ENCODE results near the gene CD244.

CD244 gene

GRCh38 chr1:160780398-160780755 lies 82.3 kb downstream of the CD244 start:
- Histone ChIP-seq H3K14ac (ENCODE audit: low read length in 2 of 2) (no peak overlapping the region), H2BK5ac (ENCODE audit: low read depth, low read length, poor library complexity, severe bottlenecking) (no peak overlapping the region), H3K79me1 (replicated peaks; ENCODE audit: low read length, poor library complexity, severe bottlenecking) (no peaks in the 10 kb centered on the region), H4K8ac (ENCODE audit: low read length) (no peak overlapping the region), H3K27ac (ENCODE audit: low read length, poor library complexity, severe bottlenecking) (no peak overlapping the region), H2AK5ac (ENCODE audit: low read length, severe bottlenecking) (no peak overlapping the region), H3K4me1 (ENCODE audit: control insufficient read depth, insufficient read depth, low read depth, low read length) (no peaks in the 10 kb centered on the region), H4K91ac (ENCODE audit: low read length) (no peak overlapping the region), H2BK120ac (ENCODE audit: low read depth, low read length) (no peak overlapping the region), H3K18ac (ENCODE audit: low read depth in 1 of 2, low read length in 2 of 2) (no peak overlapping the region), H3K9me3 (ENCODE audit: control insufficient read depth, low read length) (no peaks in the 10 kb centered on the region), H3K23ac (ENCODE audit: low read length in 2 of 2) (no peak overlapping the region), H2BK12ac (ENCODE audit: low read length in 2 of 2) (no peak overlapping the region), H2BK15ac (ENCODE audit: low read depth, poor library complexity, severe bottlenecking) (no peak overlapping the region), H2AFZ (ENCODE audit: low read depth, low read length) (no peak overlapping the region), H3K9ac (ENCODE audit: low read length) (no peak overlapping the region), H3K4ac (ENCODE audit: low read depth in 1 of 2, low read length in 2 of 2) (no peak overlapping the region), H3K36me3 (ENCODE audit: control insufficient read depth in 1 of 2, insufficient read depth in 2 of 2, low read depth in 1 of 2, low read length in 2 of 2) (no peaks in the 10 kb centered on the region), H3K4me3 (ENCODE audit: insufficient read depth in 1 of 2, low read depth in 1 of 2, low read length in 2 of 2) (no peak overlapping the region), H3K4me2 (ENCODE audit: low read length, poor library complexity, severe bottlenecking) (no peak overlapping the region), H3K27me3 (ENCODE audit: control insufficient read depth in 1 of 2, insufficient read depth in 1 of 2, low read length in 2 of 2) (peaks cover 0 to 3% of the 10 kb centered on the region in 2 experiments)
- no peak for DNase-seq
- 51% methylated on average over 2 of the region's 2 CpGs for WGBS

Measured in mesenchymal stem cell (in vitro differentiated cells and primary cell).